GM21619 (cell line): ENCODE data around the gene WNT7B.
"Not testable (repeated sequence)": the region's sequence is repeated elsewhere in the genome, so short reads cannot be mapped to it uniquely, and the experiment has no call there.

Source experiments
- ATAC-seq: cut with Tn5 transposase; IDR thresholded peaks from one replicate; pipeline ENCODE4 v1.9.1; 2021; ENCODE audit not compliant: unreplicated experiment

WNT7B gene

GRCh38 chr22:46008836-46009596 is 32.1 kb upstream of the WNT7B start:
- ATAC-seq, result no peak

GRCh38 chr22:46008291-46008690 is 31.3 kb upstream of the WNT7B start:
- ATAC-seq, result no peak

GRCh38 chr22:46007848-46008261 is 30.9 kb upstream of the WNT7B start:
- ATAC-seq, result no peak

GRCh38 chr22:46007003-46007847 is 30.3 kb upstream of the WNT7B start:
- ATAC-seq, result no peak

GRCh38 chr22:46006379-46007002 is 29.5 kb upstream of the WNT7B start:
- ATAC-seq, result no peak

- ATAC-seq, result not testable (repeated sequence)
Observed at GRCh38 chr22:46005116-46005705, 28.2 kb upstream of the WNT7B start.

GRCh38 chr22:46004105-46004866 is 27.3 kb upstream of the WNT7B start:
- no peak for ATAC-seq

- no peak for ATAC-seq
Observed at GRCh38 chr22:46003271-46004091, 26.5 kb upstream of the WNT7B start.

- no peak for ATAC-seq
Observed at GRCh38 chr22:46002757-46003270, 25.9 kb upstream of the WNT7B start.

- no peak for ATAC-seq
Observed at GRCh38 chr22:46001426-46002106, 24.6 kb upstream of the WNT7B start.

- no peak for ATAC-seq
Observed at GRCh38 chr22:46001046-46001425, 24.1 kb upstream of the WNT7B start.

- ATAC-seq, result no peak
Observed at GRCh38 chr22:46000081-46001027, 23.4 kb upstream of the WNT7B start.

GRCh38 chr22:45999379-45999971 is 22.5 kb upstream of the WNT7B start:
- ATAC-seq, result no peak

- ATAC-seq, result no peak
Observed at GRCh38 chr22:45998638-45999378, 21.8 kb upstream of the WNT7B start.

- ATAC-seq, result no peak
Observed at GRCh38 chr22:45997777-45998637, 21.0 kb upstream of the WNT7B start.
